A549 (cell line): ENCODE measurements around the gene SRPK2.

Experiments used
- CHD2 ChIP-seq: fragments of 150-350 bp; IDR thresholded peaks from 2 replicates; pipeline ENCODE4 v1.6.1; 2014; ENCODE audit warnings: low read length; ENCODE audit not compliant: partially characterized antibody
- HOXA7 ChIP-seq: fragments of 250-450 bp; sonication (Bioruptor Pico); IDR thresholded peaks from 2 replicates; pipeline ENCODE4 v1.5.0; 2020; ENCODE audit warnings: mild to moderate bottlenecking, moderate library complexity
- MAZ ChIP-seq: fragments of 150-350 bp; IDR thresholded peaks from 2 replicates; pipeline ENCODE4 v1.6.1; 2014; ENCODE audit warnings: antibody characterized with exemption, low read depth, low read length, borderline replicate concordance
- NR3C1 ChIP-seq: fragments of >200 bp; sonication (Bioruptor Twin); formaldehyde crosslinking; IDR thresholded peaks from 3 replicates; pipeline ENCODE4 v1.6.1; 2017
- PHF8 ChIP-seq: fragments of 200-600 bp; sonication (generic); IDR thresholded peaks from 2 replicates; pipeline ENCODE4 v1.6.1; 2016; ENCODE audit warnings: low read depth, mild to moderate bottlenecking, antibody characterized with exemption, moderate library complexity, borderline replicate concordance
- POLR2A ChIP-seq: IDR thresholded peaks from 2 replicates; pipeline ENCODE4 v1.6.1; 2012; ENCODE audit warnings: mild to moderate bottlenecking, low read length
- RAD21 ChIP-seq, 2 experiments: fragments of >200 bp in 1 of 2; sonication (Bioruptor Twin) in 1 of 2; formaldehyde crosslinking in 1 of 2; IDR thresholded peaks in 1 of 2; conservative IDR thresholded peaks in 1 of 2; 2 replicates in 1 of 2; 3 replicates in 1 of 2; pipeline ENCODE4 v1.6.1; 2012 to 2018; ENCODE audit warnings: inconsistent platforms in 1 of 2
- RCOR1 ChIP-seq: fragments of 150-350 bp; IDR thresholded peaks from 2 replicates; pipeline ENCODE4 v1.6.1; 2014; ENCODE audit warnings: antibody characterized with exemption, low read length, low read depth
- RNF2 ChIP-seq: fragments of 200-600 bp; sonication (generic); IDR thresholded peaks from 2 replicates; pipeline ENCODE4 v1.6.1; 2016; ENCODE audit warnings: low read depth, mild to moderate bottlenecking, antibody characterized with exemption, moderate library complexity, borderline replicate concordance
- TF ChIP-seq, protein P1 (sequence below): fragments of >200 bp; sonication (Bioruptor Twin); formaldehyde crosslinking; IDR thresholded peaks from 3 replicates; pipeline ENCODE4 v1.5.1; 2016
- TF ChIP-seq, protein P2 (sequence below): fragments of 200-600 bp; sonication (generic); IDR thresholded peaks from 2 replicates; pipeline ENCODE4 v1.6.1; 2016; ENCODE audit warnings: antibody characterized with exemption, mild to moderate bottlenecking, moderate library complexity

- TF ChIP-seq PHF8 (no peak), MAZ (no peak), RAD21 (conservative IDR thresholded peaks at IDR 0.05 in 1 of 2, IDR thresholded peaks at IDR 0.05 in 1 of 2) (no peak), NR3C1 (no peak), CHD2 (no peak), POLR2A (no peak), RCOR1 (no peak), HOXA7 (CRISPR knock-in tag) (no peak), RNF2 (no peak)
- TF ChIP-seq, protein P1, sequence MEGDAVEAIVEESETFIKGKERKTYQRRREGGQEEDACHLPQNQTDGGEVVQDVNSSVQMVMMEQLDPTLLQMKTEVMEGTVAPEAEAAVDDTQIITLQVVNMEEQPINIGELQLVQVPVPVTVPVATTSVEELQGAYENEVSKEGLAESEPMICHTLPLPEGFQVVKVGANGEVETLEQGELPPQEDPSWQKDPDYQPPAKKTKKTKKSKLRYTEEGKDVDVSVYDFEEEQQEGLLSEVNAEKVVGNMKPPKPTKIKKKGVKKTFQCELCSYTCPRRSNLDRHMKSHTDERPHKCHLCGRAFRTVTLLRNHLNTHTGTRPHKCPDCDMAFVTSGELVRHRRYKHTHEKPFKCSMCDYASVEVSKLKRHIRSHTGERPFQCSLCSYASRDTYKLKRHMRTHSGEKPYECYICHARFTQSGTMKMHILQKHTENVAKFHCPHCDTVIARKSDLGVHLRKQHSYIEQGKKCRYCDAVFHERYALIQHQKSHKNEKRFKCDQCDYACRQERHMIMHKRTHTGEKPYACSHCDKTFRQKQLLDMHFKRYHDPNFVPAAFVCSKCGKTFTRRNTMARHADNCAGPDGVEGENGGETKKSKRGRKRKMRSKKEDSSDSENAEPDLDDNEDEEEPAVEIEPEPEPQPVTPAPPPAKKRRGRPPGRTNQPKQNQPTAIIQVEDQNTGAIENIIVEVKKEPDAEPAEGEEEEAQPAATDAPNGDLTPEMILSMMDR = no peak
- TF ChIP-seq, protein P2, sequence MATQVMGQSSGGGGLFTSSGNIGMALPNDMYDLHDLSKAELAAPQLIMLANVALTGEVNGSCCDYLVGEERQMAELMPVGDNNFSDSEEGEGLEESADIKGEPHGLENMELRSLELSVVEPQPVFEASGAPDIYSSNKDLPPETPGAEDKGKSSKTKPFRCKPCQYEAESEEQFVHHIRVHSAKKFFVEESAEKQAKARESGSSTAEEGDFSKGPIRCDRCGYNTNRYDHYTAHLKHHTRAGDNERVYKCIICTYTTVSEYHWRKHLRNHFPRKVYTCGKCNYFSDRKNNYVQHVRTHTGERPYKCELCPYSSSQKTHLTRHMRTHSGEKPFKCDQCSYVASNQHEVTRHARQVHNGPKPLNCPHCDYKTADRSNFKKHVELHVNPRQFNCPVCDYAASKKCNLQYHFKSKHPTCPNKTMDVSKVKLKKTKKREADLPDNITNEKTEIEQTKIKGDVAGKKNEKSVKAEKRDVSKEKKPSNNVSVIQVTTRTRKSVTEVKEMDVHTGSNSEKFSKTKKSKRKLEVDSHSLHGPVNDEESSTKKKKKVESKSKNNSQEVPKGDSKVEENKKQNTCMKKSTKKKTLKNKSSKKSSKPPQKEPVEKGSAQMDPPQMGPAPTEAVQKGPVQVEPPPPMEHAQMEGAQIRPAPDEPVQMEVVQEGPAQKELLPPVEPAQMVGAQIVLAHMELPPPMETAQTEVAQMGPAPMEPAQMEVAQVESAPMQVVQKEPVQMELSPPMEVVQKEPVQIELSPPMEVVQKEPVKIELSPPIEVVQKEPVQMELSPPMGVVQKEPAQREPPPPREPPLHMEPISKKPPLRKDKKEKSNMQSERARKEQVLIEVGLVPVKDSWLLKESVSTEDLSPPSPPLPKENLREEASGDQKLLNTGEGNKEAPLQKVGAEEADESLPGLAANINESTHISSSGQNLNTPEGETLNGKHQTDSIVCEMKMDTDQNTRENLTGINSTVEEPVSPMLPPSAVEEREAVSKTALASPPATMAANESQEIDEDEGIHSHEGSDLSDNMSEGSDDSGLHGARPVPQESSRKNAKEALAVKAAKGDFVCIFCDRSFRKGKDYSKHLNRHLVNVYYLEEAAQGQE = no peak
Measured at GRCh38 chr7:105218215-105218614, 170.5 kb downstream of the SRPK2 start.
